ENCODE results near the gene NFYC.
"Not testable (repeated sequence)": the region's sequence is repeated elsewhere in the genome, so short reads cannot be mapped to it uniquely, and the experiment has no call there.

The NFYC gene

DNA sequence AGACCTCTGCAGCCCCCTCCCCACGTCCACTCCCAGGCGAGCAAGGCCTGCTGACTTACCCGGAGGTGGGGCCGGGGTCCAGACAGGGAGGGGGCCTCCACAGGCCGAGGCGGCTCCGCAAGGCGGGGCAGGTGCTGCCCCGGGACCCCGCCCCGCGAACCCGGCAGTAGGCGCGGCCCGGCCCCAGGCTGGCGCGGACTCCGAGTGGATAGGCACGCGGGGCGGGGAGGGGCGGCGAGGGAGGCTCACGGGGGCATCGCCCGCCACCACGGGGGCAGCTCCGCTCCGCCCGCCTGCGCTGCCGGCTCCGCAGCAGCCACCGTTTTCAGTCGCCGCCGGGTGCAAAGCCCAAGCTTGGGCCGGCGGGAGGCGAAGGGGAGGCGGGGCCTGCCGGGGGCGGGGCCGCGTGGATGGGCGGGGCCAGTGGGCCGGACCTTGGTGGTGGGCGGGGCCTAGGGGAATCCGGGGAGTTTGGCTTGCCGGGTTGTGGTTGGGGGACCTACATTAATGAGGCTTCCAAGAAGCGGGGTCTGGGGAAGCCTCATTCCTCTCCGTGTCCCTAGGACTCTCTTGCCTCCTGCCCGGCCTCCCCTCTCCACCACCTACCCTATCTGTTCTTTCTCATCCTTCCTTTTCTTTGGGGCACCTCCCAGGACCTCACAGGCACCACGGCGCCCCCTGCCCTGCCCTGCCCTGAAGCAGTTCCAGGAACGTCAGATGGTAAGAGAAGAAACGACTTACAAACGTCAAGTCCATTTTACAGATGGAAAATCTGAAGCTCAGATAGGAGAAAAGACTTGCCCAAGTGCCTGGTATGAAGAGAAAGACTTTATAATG, 26.0 kb upstream of the NFYC start, which contains the start of gene RIMS3:
Gene RIMS3, minus strand, starts transcription at position 348 of the 837 bp plus-strand sequence. CDS start 23,757 bp downstream, outside the sequence.
- peak; percentile 71 for DNase-seq

- DNase-seq = peak; percentile 81
These were observed 22.6 kb upstream of the NFYC start for GRCh38 chr1:40668769-40669525.

GRCh38 chr1:40673452-40673851, 18.1 kb upstream of the NFYC start:
- no peak for DNase-seq

- DNase-seq = no peak
These were observed 15.0 kb upstream of the NFYC start for GRCh38 chr1:40676501-40676900.

- DNase-seq = no peak
These were observed 12.1 kb upstream of the NFYC start for GRCh38 chr1:40679165-40679953.

DNA sequence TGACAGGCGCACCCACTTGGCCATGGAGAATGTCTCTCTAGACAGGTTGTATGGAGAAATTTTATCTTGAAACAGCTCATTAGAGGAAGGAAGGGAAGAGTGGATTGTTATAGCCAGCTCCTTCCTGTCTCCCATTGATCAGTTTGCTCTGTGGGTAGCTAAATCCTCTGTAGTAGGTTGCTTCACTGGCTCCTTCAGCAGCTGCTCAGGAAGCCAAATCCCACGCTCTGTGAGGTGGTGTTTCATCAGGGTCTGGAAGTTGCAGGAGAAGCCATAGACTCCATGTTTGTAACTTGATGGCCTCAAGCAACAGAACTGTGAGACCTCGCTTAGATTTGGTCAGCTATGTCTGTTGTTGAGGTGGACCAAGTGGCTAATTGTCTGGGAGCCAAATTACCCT, 6.8 kb upstream of the NFYC start:
- no peak for DNase-seq

GRCh38 chr1:40687059-40687458, 4.4 kb upstream of the NFYC start:
- no peak for DNase-seq

DNA sequence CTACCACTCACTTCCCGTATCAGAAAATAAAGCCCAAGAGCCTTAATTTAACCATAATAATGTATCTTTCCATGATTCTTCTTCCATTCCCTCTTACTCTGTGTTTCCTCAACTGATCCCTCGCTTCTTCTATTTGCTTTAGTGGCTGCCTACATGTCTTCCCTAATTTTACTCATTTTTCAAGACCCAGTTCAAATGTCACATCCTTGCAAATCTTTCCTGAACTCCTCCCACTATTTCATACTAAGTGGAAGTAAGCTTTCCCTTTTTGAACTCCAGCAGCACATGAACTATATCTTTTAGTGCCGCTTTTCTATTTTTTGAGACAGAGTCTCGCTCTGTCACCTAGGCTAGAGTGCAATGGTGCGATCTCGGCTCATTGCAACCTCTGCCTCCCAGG, 3.8 kb upstream of the NFYC start:
- DNase-seq = no peak

GRCh38 chr1:40689737-40690136, 1.8 kb upstream of the NFYC start:
- DNase-seq = no peak

DNA sequence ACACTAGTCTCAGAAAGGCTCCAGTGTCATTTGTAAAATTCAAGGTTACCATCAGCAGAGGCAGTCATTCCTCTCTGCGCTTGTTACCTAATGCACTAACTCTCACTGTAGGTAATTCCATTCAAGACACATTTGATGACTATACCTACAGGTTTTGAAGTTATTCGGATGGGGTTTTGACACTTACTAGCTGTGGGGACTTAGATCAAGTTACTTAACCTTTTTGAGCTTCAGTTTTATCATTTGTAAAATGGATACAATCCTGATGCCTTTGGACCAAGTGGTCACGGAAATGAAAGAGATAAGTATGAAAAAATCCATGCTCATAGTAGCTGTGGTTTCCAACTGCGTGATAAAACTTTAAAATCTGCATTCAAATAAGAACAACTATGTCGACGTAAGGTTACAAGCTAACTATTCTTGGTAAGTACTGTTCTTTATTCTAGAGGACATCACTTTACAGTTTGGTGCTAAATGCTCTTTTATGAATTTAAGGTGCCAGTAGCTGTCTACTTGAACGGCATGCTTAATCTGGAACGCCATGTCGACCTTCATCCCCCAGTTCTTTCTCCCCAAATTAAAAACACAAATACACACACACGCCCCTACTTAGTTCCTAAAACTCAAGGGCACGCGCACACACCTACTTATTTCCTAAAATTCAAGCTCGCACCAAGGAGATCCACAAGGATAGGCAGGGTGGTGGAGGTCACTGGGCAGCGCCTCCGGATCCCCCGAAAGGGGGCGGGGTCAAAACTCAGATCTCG, 550 bp upstream of the NFYC start:
- no peak for DNase-seq

- DNase-seq = no peak
These were observed 958 bp downstream of the NFYC start for GRCh38 chr1:40692429-40692895.

- DNase-seq = no peak
These were observed 1.9 kb downstream of the NFYC start for GRCh38 chr1:40693425-40693824.

DNA sequence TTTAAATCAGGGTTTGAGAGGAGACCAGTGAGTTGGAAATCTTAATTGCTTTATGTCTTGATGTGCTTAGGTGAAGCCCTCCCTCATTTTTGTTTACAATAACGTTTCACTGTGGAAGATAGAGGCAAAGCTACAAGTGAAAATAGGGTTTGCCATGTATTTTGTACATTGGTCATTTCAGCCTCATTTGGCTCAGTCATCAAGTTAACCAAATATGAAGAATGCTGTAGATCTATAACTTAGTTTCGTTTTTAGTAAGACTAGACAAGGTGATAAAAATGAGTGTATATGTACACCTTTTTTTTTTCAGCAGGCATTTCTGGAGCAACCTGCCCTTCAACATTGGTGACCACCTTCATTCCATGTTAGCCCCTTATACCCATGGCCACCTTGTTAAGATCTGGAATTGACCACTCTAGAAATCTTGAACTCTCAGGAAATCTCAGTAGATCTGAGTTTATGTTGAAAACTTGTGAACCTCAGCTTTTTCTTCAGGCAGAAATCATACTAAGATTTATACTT, 2.9 kb downstream of the NFYC start:
- DNase-seq = no peak

- DNase-seq = no peak
These were observed 4.8 kb downstream of the NFYC start for GRCh38 chr1:40696294-40696693.

DNA sequence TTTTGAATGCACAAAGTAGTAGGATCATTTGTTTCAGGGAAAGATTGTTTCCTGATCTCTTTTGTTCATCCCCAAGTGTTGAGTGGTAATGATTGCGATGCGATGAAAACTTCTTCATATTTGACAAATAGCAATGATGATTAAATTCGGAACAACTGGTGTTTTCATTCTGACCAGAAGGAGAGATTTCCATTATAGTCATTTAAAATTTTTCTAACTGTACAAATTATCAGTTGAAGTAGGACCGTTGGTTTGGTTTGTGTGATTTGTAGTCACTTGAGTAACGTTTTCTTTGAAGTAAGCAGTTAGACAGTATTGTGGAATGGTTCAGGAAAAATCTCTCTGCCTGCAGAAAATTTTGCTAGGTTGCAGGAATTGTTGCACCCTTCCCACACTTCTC, 5.9 kb downstream of the NFYC start:
- DNase-seq = no peak

DNA sequence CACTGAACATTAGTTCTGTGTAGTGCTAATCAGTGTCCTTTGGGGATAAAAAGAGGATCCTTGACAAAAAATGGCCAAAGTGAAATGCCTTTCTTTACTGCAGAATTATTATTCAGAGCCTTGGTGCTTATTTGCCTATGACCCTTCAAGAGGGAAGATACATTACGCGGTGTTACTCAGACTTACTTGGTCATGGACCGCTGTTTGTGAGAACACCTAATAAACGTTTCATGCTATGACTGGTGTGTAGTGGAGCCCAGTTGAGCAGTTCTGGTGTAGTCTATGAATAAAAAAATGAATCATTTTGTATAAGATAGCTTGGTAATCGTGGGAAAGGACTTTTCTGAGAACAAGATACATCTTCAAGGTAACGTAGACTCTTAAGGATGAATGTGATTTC, 8.3 kb downstream of the NFYC start:
- DNase-seq = no peak

- DNase-seq = no peak
These were observed 10.2 kb downstream of the NFYC start for GRCh38 chr1:40701684-40702083.

- DNase-seq = not testable (repeated sequence)
These were observed 11.3 kb downstream of the NFYC start for GRCh38 chr1:40702810-40703209.

DNA sequence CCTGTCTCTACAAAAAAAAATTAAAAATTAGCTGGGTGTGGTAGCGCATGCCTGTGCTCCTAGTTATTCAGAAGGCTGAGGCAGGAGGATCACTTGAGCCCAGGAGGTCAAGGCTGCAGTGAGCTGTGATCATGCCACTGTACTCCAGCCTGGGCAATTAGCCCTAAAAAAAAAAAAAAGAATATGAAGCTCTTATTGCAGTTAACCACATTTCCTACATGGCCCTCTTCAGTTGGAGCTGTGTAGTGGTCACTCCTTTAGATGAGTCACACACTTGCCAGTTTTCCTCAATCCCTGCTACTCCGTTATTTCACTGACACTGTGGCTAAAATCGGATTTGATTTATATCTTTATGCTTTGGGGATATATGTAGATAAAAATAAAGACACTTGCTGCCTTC, 11.8 kb downstream of the NFYC start:
- no peak for DNase-seq

- DNase-seq = no peak
These were observed 13.6 kb downstream of the NFYC start for GRCh38 chr1:40704817-40705733.

DNA sequence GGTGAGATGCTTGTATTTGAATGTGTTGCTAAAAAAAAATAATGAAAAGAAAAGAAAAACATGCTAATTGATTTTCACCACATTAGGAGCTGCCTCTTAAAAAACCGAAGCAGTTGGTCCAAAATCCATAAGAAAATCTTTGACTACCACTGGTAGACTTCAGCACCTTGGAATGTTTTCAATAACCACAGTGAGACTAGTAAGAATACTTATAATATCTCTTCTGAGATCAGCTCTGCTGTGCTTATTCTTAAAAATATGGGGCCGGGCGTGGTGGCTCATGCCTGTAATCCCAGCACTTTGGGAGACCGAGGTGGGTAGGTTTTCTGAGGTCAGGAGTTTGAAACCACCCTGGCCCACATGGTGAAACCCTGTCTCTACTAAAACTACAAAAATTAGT, 15.1 kb downstream of the NFYC start:
- no peak for DNase-seq
